A673 (cell line): ENCODE measurements around the gene TAPBPL. TPM values are rescaled to one million over a fixed set of nuclear protein-coding genes. Genes with fewer than 3 reads are reported as not detected.
"Not testable (repeated sequence)": the region's sequence is repeated elsewhere in the genome, so short reads cannot be mapped to it uniquely, and the experiment has no call there.

Experiments
- BruUV-seq: library from RNA; stranded (reverse); fragments of 400-500 nt; replicated peaks from 2 replicates; lab custom pipeline; 2021; lab: Mats Ljungman, UMichigan
- CTCF ChIA-PET: fragments of 300-600 bp; sonication (Branson Sonifier 250); formaldehyde crosslinking; loops from one replicate; lab custom pipeline; 2022; ENCODE audit warnings: antibody characterized with exemption; lab: Charles Lee
- POLR2A ChIA-PET: fragments of 300-600 bp; sonication (Branson Sonifier 250); formaldehyde crosslinking; loops from one replicate; lab custom pipeline; 2022; ENCODE audit warnings: antibody characterized with exemption; ENCODE audit not compliant: low non-redundant PET; lab: Charles Lee
- DNase-seq: peaks from one replicate; pipeline ENCODE4 v3.0.0-alpha.2; 2015; ENCODE audit warnings: low spot score
- H3K27ac ChIP-seq: fragments of 200-600 bp; sonication (generic); 2 replicates; pipeline ENCODE4 v1.5.1; 2016; ENCODE audit warnings: mixed run types, low read depth, mild to moderate bottlenecking, mixed read lengths, antibody characterized with exemption, low read length; ENCODE audit not compliant: poor library complexity, severe bottlenecking
- H3K27me3 ChIP-seq: fragments of 200-600 bp; sonication (generic); replicated peaks from 2 replicates; pipeline ENCODE4 v1.6.1; 2017; ENCODE audit warnings: mixed run types, low read depth, mild to moderate bottlenecking, mixed read lengths, antibody characterized with exemption, low read length; ENCODE audit not compliant: insufficient read depth, poor library complexity
- H3K36me3 ChIP-seq: fragments of 200-600 bp; sonication (generic); 2 replicates; pipeline ENCODE4 v1.6.1; 2016; ENCODE audit warnings: mixed run types, mild to moderate bottlenecking, mixed read lengths, antibody characterized with exemption, low read length; ENCODE audit not compliant: insufficient read depth, poor library complexity, severe bottlenecking
- H3K4me1 ChIP-seq: fragments of 200-600 bp; sonication (generic); 2 replicates; pipeline ENCODE4 v1.6.1; 2017; ENCODE audit warnings: mixed run types, mild to moderate bottlenecking, mixed read lengths, antibody characterized with exemption, low read length; ENCODE audit not compliant: insufficient read depth, poor library complexity, severe bottlenecking
- H3K4me3 ChIP-seq: fragments of 200-600 bp; sonication (generic); 2 replicates; pipeline ENCODE4 v1.5.1; 2016; ENCODE audit warnings: low read depth, mixed run types, mild to moderate bottlenecking, mixed read lengths, low read length; ENCODE audit not compliant: poor library complexity, severe bottlenecking
- H3K9me3 ChIP-seq: fragments of 200-600 bp; sonication (generic); 2 replicates; pipeline ENCODE4 v1.6.1; 2016; ENCODE audit warnings: mixed run types, low read depth, mild to moderate bottlenecking, mixed read lengths, antibody characterized with exemption, low read length; ENCODE audit not compliant: poor library complexity, severe bottlenecking
- CTCF ChIP-seq: fragments of 300-800, 200-600 bp; sonication (generic); conservative IDR thresholded peaks from 2 replicates; pipeline ENCODE4 v1.5.1; 2017; ENCODE audit warnings: low read depth, mild to moderate bottlenecking, antibody characterized with exemption, low read length, moderate library complexity, mixed read lengths
- EZH2 ChIP-seq: fragments of 200-600 bp; sonication (generic); IDR thresholded peaks from 2 replicates; pipeline ENCODE4 v1.6.1; 2017; ENCODE audit warnings: borderline replicate concordance, low read depth, mild to moderate bottlenecking, mixed read lengths, antibody characterized with exemption, low read length; ENCODE audit not compliant: poor library complexity, severe bottlenecking
- intact Hi-C: fragments of 100-400 bp; cut with micrococcal nuclease; formaldehyde crosslinking; loops from one replicate; pipeline ENCODE4 v1.10.0; 2022; ENCODE audit not compliant: unreplicated experiment
- total RNA-seq: library from RNA; stranded (reverse); gene quantifications from 2 replicates; pipeline ENCODE4 v1.2.3, GENCODE V29; 2021

Gene TAPBPL
- total RNA-seq, 1 experiment from 2014 or later, result 6.9 TPM

- Histone ChIP-seq H3K4me3 (no peak overlapping the region), H3K4me1 (peaks cover 6% of the 10 kb centered on the region), H3K27me3 (no peaks in the 10 kb centered on the region), H3K9me3 (no peaks in the 10 kb centered on the region), H3K36me3 (peaks cover 41% of the 10 kb centered on the region), H3K27ac (no peak overlapping the region)
- intact Hi-C loops, result loop anchor here (5.0 kb wide), 1 partner anchor 142 kb away; no protein-coding TSS in a partner anchor
- ChIA-PET CTCF (interaction anchor here (1.0 to 1.8 kb wide), 4 partner anchors 13 to 138 kb away, joined by 3 to 15 read pairs (median 6); partner anchors contain the start of gene TAPBPL), POLR2A (no interaction called here)
- DNase-seq, result no peak
- BruUV-seq, result no TSS peak
- no peak for TF ChIP-seq CTCF
- TF ChIP-seq EZH2, result no peak
These were observed 12.7 kb downstream of the TAPBPL start for GRCh38 chr12:6464531-6464930.

- intact Hi-C loops, result loop anchor here (1.0 kb wide), 1 partner anchor 42 kb away; no protein-coding TSS in a partner anchor
- H3K4me1 ChIP-seq, result peaks cover 9% of the 10 kb centered on the region
- H3K27me3 ChIP-seq, result no peaks in the 10 kb centered on the region
- POLR2A ChIA-PET, result interaction anchor here (0.5 kb wide), 1 partner anchor 316 kb away, joined by 9 read pairs; no protein-coding TSS in a partner anchor
- no peak overlapping the region for H3K4me3 ChIP-seq
- CTCF ChIA-PET, result interaction anchor here (0.6 to 1.8 kb wide), 10 partner anchors 14 to 270 kb away, joined by 3 to 15 read pairs (median 4); partner anchors contain the start of genes MRPL51 and TAPBPL
- DNase-seq, result peak; percentile 79
- H3K36me3 ChIP-seq, result peaks cover 41% of the 10 kb centered on the region
- TF ChIP-seq EZH2 (no peak), CTCF (peak; percentile 82)
- no peak overlapping the region for H3K27ac ChIP-seq
- no TSS peak for BruUV-seq
- no peaks in the 10 kb centered on the region for H3K9me3 ChIP-seq
These were observed 13.8 kb downstream of the TAPBPL start for GRCh38 chr12:6465467-6466183.

- no TSS peak for BruUV-seq
- CTCF ChIA-PET, result interaction anchor here (1.2 to 1.8 kb wide), 3 partner anchors 15 to 42 kb away, joined by 3 to 15 read pairs (median 6); partner anchors contain the start of genes MRPL51 and TAPBPL
- no peak overlapping the region for H3K4me3 ChIP-seq
- H3K27me3 ChIP-seq, result no peaks in the 10 kb centered on the region
- DNase-seq, result no peak
- POLR2A ChIA-PET, result no interaction called here
- peaks cover 11% of the 10 kb centered on the region for H3K4me1 ChIP-seq
- H3K27ac ChIP-seq, result no peak overlapping the region
- peaks cover 38% of the 10 kb centered on the region for H3K36me3 ChIP-seq
- TF ChIP-seq CTCF (no peak), EZH2 (no peak)
- no peaks in the 10 kb centered on the region for H3K9me3 ChIP-seq
- intact Hi-C loops, result no loop called here
These were observed 14.3 kb downstream of the TAPBPL start for GRCh38 chr12:6466184-6466573.

GRCh38 chr12:6466751-6467150, 14.9 kb downstream of the TAPBPL start:
- CTCF ChIA-PET, DNase-seq, H3K4me3 ChIP-seq, H3K27me3 ChIP-seq, H3K9me3 ChIP-seq, intact Hi-C loops, H3K27ac ChIP-seq, POLR2A ChIA-PET, BruUV-seq: not testable (repeated sequence)
- Histone ChIP-seq H3K36me3 (peaks cover 38% of the 10 kb centered on the region), H3K4me1 (peaks cover 14% of the 10 kb centered on the region)
